Nephron progenitor cell (in vitro differentiated cells): ENCODE data around the gene STAT5B.
"Not testable (repeated sequence)": the region's sequence is repeated elsewhere in the genome, so short reads cannot be mapped to it uniquely, and the experiment has no call there.

Experiments used
- DNase-seq: peaks from one replicate; pipeline ENCODE4 v3.0.0; 2021
- H3K27ac Mint-ChIP-seq: 2 replicates; pipeline ENCODE4 v1.8.0; 2021; ENCODE audit warnings: mild to moderate bottlenecking, moderate library complexity, mixed read lengths
- H3K27me3 Mint-ChIP-seq: 2 replicates; pipeline ENCODE4 v1.8.0; 2021; ENCODE audit warnings: mild to moderate bottlenecking, low read depth, mixed read lengths; ENCODE audit not compliant: poor library complexity
- H3K36me3 Mint-ChIP-seq: 2 replicates; pipeline ENCODE4 v1.8.0; 2021; ENCODE audit warnings: low read depth, mixed read lengths
- H3K4me1 Mint-ChIP-seq: 2 replicates; pipeline ENCODE4 v1.8.0; 2021; ENCODE audit warnings: mixed read lengths
- H3K4me3 Mint-ChIP-seq: 2 replicates; pipeline ENCODE4 v1.8.0; 2021; ENCODE audit warnings: mild to moderate bottlenecking, moderate library complexity, mixed read lengths
- H3K9me3 Mint-ChIP-seq: 2 replicates; pipeline ENCODE4 v1.8.0; 2021; ENCODE audit warnings: mild to moderate bottlenecking, moderate library complexity, mixed read lengths
- TF ChIP-seq, protein P1 (sequence below): fragments of 200-600 bp; sonication (generic); IDR thresholded peaks from 2 replicates; pipeline ENCODE4 v1.5.0; 2021; ENCODE audit warnings: antibody characterized with exemption

The STAT5B gene

DNA sequence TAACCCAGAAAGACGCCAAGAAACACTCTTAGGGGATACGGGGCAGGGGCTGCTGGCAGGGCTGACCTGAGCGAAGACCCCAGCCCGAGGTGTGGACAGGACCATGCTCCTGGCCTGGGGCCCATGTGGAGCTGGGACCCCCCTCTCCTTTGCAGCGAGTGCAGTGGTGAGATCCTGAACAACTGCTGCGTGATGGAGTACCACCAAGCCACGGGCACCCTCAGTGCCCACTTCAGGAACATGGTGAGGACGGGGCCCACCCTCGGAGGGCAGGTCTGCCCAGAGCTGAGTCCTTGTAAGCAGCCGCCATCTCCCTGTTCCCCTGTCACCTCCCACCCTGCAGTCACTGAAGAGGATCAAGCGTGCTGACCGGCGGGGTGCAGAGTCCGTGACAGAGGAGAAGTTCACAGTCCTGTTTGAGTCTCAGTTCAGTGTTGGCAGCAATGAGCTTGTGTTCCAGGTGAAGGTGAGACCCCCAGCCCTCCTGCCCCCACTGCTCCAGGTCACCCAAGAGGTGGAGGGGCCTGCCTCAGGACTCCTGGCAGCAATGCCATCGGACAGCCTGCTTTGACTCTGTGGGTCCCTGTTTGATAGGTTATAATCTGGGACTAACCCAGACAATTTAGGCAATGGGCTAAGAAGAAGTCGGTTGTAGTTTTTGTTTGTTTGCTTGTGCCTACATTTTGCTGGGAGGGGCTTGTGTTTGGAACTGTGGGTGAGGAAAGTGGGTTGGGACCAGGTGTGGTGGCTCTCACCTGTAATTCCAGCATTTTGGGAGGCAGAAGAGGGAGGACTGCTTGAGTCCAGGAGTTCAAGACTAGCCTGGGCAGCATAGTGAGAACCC lies 28.2 kb upstream of the STAT5B start:
- Mint-ChIP-seq H3K27ac (no peak overlapping the region), H3K4me3 (no peak overlapping the region), H3K36me3 (no peaks in the 10 kb centered on the region), H3K9me3 (no peaks in the 10 kb centered on the region), H3K27me3 (peaks cover 17% of the 10 kb centered on the region), H3K4me1 (peaks cover 50% of the 10 kb centered on the region)
- no peak for DNase-seq
- TF ChIP-seq, protein P1, sequence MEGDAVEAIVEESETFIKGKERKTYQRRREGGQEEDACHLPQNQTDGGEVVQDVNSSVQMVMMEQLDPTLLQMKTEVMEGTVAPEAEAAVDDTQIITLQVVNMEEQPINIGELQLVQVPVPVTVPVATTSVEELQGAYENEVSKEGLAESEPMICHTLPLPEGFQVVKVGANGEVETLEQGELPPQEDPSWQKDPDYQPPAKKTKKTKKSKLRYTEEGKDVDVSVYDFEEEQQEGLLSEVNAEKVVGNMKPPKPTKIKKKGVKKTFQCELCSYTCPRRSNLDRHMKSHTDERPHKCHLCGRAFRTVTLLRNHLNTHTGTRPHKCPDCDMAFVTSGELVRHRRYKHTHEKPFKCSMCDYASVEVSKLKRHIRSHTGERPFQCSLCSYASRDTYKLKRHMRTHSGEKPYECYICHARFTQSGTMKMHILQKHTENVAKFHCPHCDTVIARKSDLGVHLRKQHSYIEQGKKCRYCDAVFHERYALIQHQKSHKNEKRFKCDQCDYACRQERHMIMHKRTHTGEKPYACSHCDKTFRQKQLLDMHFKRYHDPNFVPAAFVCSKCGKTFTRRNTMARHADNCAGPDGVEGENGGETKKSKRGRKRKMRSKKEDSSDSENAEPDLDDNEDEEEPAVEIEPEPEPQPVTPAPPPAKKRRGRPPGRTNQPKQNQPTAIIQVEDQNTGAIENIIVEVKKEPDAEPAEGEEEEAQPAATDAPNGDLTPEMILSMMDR = no peak

DNA sequence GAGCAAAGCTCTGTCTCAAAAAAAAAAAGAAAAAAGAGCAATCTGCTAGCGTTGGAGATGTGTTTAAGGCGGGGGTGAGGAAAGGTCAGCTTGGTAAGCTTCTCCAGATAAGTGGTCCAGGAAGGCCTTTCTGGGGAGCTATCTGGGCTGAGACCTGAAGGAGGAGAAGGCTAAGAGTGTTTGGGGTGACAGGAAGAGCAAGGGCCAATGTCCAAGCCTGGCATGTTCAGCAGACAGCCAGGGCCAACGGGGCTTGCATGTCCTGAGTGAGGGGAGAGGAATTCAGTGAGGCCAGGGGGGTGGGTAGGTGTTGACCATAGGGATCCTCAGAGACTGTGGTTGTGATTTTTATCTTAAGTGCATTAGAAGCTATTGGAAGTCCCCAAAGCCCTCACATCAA lies 27.5 kb upstream of the STAT5B start:
- TF ChIP-seq, protein P1 = no peak
- Mint-ChIP-seq H3K9me3 (no peaks in the 10 kb centered on the region), H3K27me3 (peaks cover 17% of the 10 kb centered on the region), H3K4me3 (no peak overlapping the region), H3K27ac (no peak overlapping the region), H3K4me1 (peaks cover 43% of the 10 kb centered on the region), H3K36me3 (no peaks in the 10 kb centered on the region)
- no peak for DNase-seq

DNA sequence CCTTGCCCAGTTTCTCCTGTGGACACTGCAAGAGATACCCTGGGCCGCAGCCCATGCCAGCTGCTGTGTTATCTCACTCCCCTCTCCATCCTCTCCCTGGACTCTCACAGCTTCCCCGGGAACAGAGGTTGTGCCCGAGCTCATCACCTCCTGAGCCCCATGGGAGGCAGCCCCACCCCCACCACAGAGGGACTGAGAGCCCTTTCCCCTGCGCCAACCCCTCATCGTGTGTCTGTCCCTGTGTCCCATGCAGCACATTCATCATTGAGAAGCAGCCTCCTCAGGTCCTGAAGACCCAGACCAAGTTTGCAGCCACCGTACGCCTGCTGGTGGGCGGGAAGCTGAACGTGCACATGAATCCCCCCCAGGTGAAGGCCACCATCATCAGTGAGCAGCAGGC lies 24.8 kb upstream of the STAT5B start:
- Mint-ChIP-seq H3K36me3 (no peaks in the 10 kb centered on the region), H3K27me3 (peaks cover 12% of the 10 kb centered on the region), H3K4me1 (peaks cover 29% of the 10 kb centered on the region), H3K4me3 (no peak overlapping the region), H3K27ac (no peak overlapping the region), H3K9me3 (no peaks in the 10 kb centered on the region)
- TF ChIP-seq, protein P1 = no peak
- DNase-seq = no peak

DNA sequence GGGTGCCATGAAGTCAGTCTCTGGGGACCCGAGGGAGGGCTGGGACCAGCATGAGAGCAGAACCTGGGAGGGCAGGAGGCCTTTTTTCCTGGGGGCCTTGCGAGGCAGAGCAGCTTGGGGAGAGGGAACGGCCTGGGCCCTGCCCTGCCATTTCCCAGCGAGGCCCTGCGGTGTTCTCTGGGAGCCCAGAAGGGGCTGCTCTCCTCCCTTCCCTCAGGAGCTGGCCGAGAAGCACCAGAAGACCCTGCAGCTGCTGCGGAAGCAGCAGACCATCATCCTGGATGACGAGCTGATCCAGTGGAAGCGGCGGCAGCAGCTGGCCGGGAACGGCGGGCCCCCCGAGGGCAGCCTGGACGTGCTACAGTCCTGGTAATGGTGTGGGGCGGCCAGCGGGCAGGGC lies 23.7 kb upstream of the STAT5B start:
- not testable (repeated sequence) for DNase-seq, H3K4me3 Mint-ChIP-seq, H3K36me3 Mint-ChIP-seq, H3K9me3 Mint-ChIP-seq, H3K27ac Mint-ChIP-seq
- H3K4me1 Mint-ChIP-seq = peaks cover 26% of the 10 kb centered on the region
- peaks cover 15% of the 10 kb centered on the region for H3K27me3 Mint-ChIP-seq

DNA sequence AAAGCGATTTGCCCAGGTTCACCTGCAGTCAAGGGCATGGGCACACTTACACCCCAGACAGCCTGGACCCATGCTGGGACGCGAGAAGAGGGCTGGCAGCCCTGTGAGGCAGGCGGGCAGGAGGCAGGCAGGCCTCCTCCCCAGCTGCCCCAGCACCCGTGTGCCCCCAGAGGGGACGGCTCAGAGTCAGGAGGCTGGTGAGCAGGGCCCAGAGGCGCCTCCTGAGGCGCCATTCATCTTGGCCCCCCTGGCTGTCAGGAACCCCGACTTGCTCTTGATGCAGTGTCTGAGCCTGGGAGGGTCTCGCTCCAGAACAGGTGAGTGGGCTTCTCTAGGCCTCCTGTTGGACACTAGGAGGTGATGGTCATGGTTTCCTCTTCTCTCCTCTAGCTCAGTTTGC lies 23.2 kb upstream of the STAT5B start:
- H3K27ac Mint-ChIP-seq, H3K4me3 Mint-ChIP-seq, H3K9me3 Mint-ChIP-seq, H3K36me3 Mint-ChIP-seq, DNase-seq: not testable (repeated sequence)
- Mint-ChIP-seq H3K4me1 (peaks cover 21% of the 10 kb centered on the region), H3K27me3 (peaks cover 17% of the 10 kb centered on the region)

DNA sequence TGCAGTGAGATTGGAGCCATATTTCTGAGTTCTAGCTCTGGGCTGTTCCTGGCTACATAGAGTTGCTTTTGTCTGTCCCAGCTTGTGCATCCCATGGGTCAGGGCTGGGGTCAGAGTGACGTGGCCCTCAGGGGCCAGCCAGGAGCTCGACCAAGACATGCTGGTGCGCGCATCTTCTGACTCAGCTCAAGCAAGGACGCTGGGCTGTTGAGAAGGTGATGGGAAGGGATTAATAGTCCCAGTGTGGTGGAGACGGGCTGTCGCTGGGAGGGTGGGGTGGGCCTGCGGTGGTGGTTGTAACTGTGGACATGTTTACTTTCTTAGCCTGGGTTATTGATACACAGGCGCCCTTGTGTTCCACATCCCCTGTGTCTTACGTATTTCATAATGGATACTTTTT lies 21.6 kb upstream of the STAT5B start:
- H3K36me3 Mint-ChIP-seq, DNase-seq, H3K4me1 Mint-ChIP-seq, H3K9me3 Mint-ChIP-seq, H3K4me3 Mint-ChIP-seq, H3K27ac Mint-ChIP-seq: not testable (repeated sequence)
- H3K27me3 Mint-ChIP-seq = peaks cover 23% of the 10 kb centered on the region

DNA sequence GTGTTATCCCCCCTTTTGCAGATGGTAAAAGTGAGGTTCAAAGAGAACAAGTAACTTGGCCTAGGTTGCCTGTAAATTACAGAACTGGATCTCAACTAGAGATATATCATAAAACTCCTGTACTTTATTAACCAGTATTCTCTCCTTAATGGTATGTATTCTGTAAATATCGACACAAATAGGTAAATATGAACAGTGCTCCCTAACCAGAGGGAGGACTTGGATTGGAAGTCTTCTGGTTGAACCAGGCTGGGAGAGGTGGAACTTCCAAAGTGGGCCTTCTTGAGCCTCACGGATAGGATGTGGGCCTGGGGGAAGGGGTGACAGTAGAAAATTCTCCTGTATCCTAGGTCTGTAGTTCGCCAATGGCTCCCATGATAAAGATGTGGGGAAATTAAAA lies 19.8 kb upstream of the STAT5B start:
- Mint-ChIP-seq H3K4me3 (no peak overlapping the region), H3K36me3 (no peaks in the 10 kb centered on the region), H3K4me1 (peaks cover 5% of the 10 kb centered on the region), H3K9me3 (no peaks in the 10 kb centered on the region), H3K27me3 (peaks cover 38% of the 10 kb centered on the region), H3K27ac (no peak overlapping the region)
- no peak for DNase-seq
- TF ChIP-seq, protein P1 = no peak
